Astrocyte (in vitro differentiated cells and primary cell): ENCODE data around the gene HSPA14. TPM values are rescaled to one million over a fixed set of nuclear protein-coding genes. Genes with fewer than 3 reads are reported as not detected.

Source experiments
- DNase-seq: peaks from one replicate; pipeline ENCODE4 v3.0.0-alpha.2; 2010; ENCODE audit warnings: low read depth
- FAIRE-seq: peaks from 2 replicates; lab custom pipeline; 2011; peaks lifted over from hg19 to GRCh38; lab: Jason Lieb, UNC
- H2AFZ ChIP-seq: 2 replicates; pipeline ENCODE4 v1.6.0; 2012; ENCODE audit warnings: low read depth, low read length, inconsistent platforms
- H3K27ac ChIP-seq: 2 replicates; pipeline ENCODE4 v1.5.1; 2011; ENCODE audit warnings: low read depth, low read length, inconsistent platforms
- H3K27me3 ChIP-seq: 2 replicates; pipeline ENCODE4 v1.6.0; 2011; ENCODE audit warnings: low read length, inconsistent platforms; ENCODE audit not compliant: insufficient read depth
- H3K36me3 ChIP-seq: 2 replicates; pipeline ENCODE4 v1.5.1; 2011; ENCODE audit warnings: low read length, inconsistent platforms; ENCODE audit not compliant: insufficient read depth
- H3K4me1 ChIP-seq: 2 replicates; pipeline ENCODE4 v1.5.1; 2011; ENCODE audit warnings: low read length, inconsistent platforms; ENCODE audit not compliant: insufficient read depth
- H3K4me2 ChIP-seq: 2 replicates; pipeline ENCODE4 v1.6.0; 2012; ENCODE audit warnings: low read length, inconsistent platforms
- H3K4me3 ChIP-seq: 2 replicates; pipeline ENCODE4 v1.5.1; 2011; ENCODE audit warnings: low read depth, mild to moderate bottlenecking, low read length, inconsistent platforms; ENCODE audit not compliant: insufficient read depth
- H3K79me2 ChIP-seq: 2 replicates; pipeline ENCODE4 v1.6.0; 2012; ENCODE audit warnings: mild to moderate bottlenecking, low read length, inconsistent platforms; ENCODE audit not compliant: insufficient read depth
- H3K9ac ChIP-seq: 2 replicates; pipeline ENCODE4 v1.6.0; 2012; ENCODE audit warnings: mild to moderate bottlenecking, low read length, inconsistent platforms
- H3K9me3 ChIP-seq: 2 replicates; pipeline ENCODE4 v1.5.1; 2012; ENCODE audit warnings: low read depth, mild to moderate bottlenecking, low read length, inconsistent platforms; ENCODE audit not compliant: insufficient read depth
- H4K20me1 ChIP-seq: 2 replicates; pipeline ENCODE4 v1.6.0; 2012; ENCODE audit warnings: low read length, inconsistent platforms; ENCODE audit not compliant: insufficient read depth
- H3K27ac Mint-ChIP-seq: one replicate; pipeline ENCODE4 v1.8.0; 2021; ENCODE audit warnings: mild to moderate bottlenecking, mixed read lengths; ENCODE audit not compliant: unreplicated experiment
- H3K27me3 Mint-ChIP-seq: one replicate; pipeline ENCODE4 v1.8.0; 2021; ENCODE audit warnings: low read depth, mixed read lengths; ENCODE audit not compliant: unreplicated experiment
- H3K36me3 Mint-ChIP-seq: one replicate; pipeline ENCODE4 v1.8.0; 2021; ENCODE audit warnings: low read depth, mixed read lengths; ENCODE audit not compliant: unreplicated experiment
- H3K4me1 Mint-ChIP-seq: one replicate; pipeline ENCODE4 v1.8.0; 2021; ENCODE audit warnings: low read depth, mixed read lengths; ENCODE audit not compliant: unreplicated experiment
- H3K4me3 Mint-ChIP-seq: one replicate; pipeline ENCODE4 v1.8.0; 2021; ENCODE audit warnings: mild to moderate bottlenecking, moderate library complexity, mixed read lengths; ENCODE audit not compliant: unreplicated experiment
- H3K9me3 Mint-ChIP-seq: one replicate; pipeline ENCODE4 v1.8.0; 2021; ENCODE audit warnings: mild to moderate bottlenecking, mixed read lengths; ENCODE audit not compliant: unreplicated experiment
- EZH2 ChIP-seq: IDR thresholded peaks from 2 replicates; pipeline ENCODE4 v1.6.1; 2012; ENCODE audit warnings: mild to moderate bottlenecking, low read length, inconsistent platforms; ENCODE audit not compliant: insufficient read depth
- total RNA-seq: library from RNA; stranded (reverse); gene quantifications from 2 replicates; pipeline ENCODE4 v1.2.1, GENCODE V29; 2021
- TF ChIP-seq, protein P1 (sequence below): IDR thresholded peaks from 2 replicates; pipeline ENCODE4 v1.5.1; 2011; ENCODE audit warnings: low read depth, mild to moderate bottlenecking, inconsistent platforms, low read length, moderate library complexity; ENCODE audit not compliant: insufficient read depth

The HSPA14 gene
- total RNA-seq, 1 donor from 2014 or later = 12.8 TPM

DNA sequence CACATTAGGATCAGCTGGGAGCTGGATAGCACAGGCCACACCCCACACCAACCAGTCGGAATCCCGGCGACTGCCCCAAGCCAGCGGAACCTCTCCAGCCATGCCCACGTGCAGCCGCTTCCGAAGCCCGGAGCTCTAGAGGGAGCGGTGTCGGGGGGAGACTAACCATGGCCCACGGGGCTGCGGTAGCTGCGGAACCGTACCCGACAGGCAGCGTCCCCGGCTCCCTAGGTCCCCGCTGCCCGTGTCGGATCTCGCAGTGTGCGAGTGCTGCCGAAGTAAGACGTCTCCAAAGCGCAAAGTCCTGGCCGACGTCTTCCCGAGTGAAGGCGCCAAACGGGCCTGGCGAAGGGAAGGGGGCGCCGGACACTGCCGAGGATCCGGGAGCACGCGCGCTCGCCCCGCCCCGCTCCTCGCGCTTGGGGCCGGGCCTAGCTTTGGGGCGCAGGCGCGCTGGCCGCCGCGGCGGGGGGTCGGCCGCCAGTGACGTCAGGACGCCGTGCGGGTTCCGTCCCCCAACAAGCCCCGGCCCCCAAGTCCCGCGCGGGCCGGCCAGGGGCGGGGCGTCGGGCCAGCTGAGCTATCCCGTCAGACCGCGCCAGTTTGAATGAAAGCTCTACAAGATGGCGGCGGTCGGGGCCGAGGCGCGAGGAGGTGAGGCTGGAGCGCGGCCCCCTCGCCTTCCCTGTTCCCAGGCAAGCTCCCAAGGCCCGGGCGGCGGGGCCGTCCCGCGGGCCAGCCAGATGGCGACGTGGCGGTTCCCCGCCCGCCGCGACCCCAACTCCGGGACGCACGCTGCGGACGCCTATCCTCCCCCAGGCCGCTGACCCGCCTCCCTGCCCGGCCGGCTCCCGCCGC, 40.4 kb downstream of the HSPA14 start, which contains the start of gene SUV39H2:
Gene SUV39H2 (plus strand): TSS at position 601 of the 858 bp plus-strand sequence. CDS start 23 bp downstream, at position 624.
- peaks cover 14% of the 10 kb centered on the region for H3K4me1 Mint-ChIP-seq
- H3K79me2 ChIP-seq = peaks cover 65% of the 10 kb centered on the region

GRCh38 chr10:14879124-14879927, 41.2 kb downstream of the HSPA14 start:
- Mint-ChIP-seq H3K4me1 (peaks cover 12% of the 10 kb centered on the region), H3K4me3 (peak overlapping the region; percentile 96), H3K36me3 (no peaks in the 10 kb centered on the region), H3K27ac (peak overlapping the region; percentile 84), H3K27me3 (no peaks in the 10 kb centered on the region), H3K9me3 (no peaks in the 10 kb centered on the region)
- Histone ChIP-seq H3K4me2 (peak overlapping the region; percentile 87), H4K20me1 (peaks cover 18% of the 10 kb centered on the region), H3K4me3 (peak overlapping the region; percentile 81), H2AFZ (peak overlapping the region; percentile 81), H3K9me3 (no peaks in the 10 kb centered on the region), H3K27ac (peak overlapping the region; percentile 77), H3K4me1 (peaks cover 18% of the 10 kb centered on the region), H3K79me2 (peaks cover 73% of the 10 kb centered on the region), H3K9ac (peak overlapping the region; percentile 93), H3K27me3 (no peaks in the 10 kb centered on the region), H3K36me3 (no peaks in the 10 kb centered on the region)
- DNase-seq (peak; percentile 5), FAIRE-seq (no peak)
- TF ChIP-seq, protein P1, sequence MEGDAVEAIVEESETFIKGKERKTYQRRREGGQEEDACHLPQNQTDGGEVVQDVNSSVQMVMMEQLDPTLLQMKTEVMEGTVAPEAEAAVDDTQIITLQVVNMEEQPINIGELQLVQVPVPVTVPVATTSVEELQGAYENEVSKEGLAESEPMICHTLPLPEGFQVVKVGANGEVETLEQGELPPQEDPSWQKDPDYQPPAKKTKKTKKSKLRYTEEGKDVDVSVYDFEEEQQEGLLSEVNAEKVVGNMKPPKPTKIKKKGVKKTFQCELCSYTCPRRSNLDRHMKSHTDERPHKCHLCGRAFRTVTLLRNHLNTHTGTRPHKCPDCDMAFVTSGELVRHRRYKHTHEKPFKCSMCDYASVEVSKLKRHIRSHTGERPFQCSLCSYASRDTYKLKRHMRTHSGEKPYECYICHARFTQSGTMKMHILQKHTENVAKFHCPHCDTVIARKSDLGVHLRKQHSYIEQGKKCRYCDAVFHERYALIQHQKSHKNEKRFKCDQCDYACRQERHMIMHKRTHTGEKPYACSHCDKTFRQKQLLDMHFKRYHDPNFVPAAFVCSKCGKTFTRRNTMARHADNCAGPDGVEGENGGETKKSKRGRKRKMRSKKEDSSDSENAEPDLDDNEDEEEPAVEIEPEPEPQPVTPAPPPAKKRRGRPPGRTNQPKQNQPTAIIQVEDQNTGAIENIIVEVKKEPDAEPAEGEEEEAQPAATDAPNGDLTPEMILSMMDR = no peak
- no peak for TF ChIP-seq EZH2

More for the DNA sequence above, 40.4 kb downstream of the HSPA14 start, which contains the start of gene SUV39H2:
- Histone ChIP-seq H3K9me3 (no peaks in the 10 kb centered on the region), H3K27me3 (no peaks in the 10 kb centered on the region), H2AFZ (peak within 1 kb of the TSS; percentile 92), H3K4me2 (peak within 1 kb of the TSS; percentile 90), H4K20me1 (peaks cover 17% of the 10 kb centered on the region), H3K27ac (peak within 1 kb of the TSS; percentile 95), H3K4me3 (peak within 1 kb of the TSS; percentile 81), H3K36me3 (no peaks in the 10 kb centered on the region), H3K4me1 (peaks cover 20% of the 10 kb centered on the region), H3K9ac (peak within 1 kb of the TSS; percentile 93)
- H3K4me3 Mint-ChIP-seq = peak within 1 kb of the TSS; percentile 96
- TF ChIP-seq, protein P1 = no peak
- no peak for TF ChIP-seq EZH2
- H3K36me3 Mint-ChIP-seq = no peaks in the 10 kb centered on the region
- no peaks in the 10 kb centered on the region for H3K9me3 Mint-ChIP-seq
- FAIRE-seq (no peak), DNase-seq (peak; percentile 78)
- peak within 1 kb of the TSS; percentile 90 for H3K27ac Mint-ChIP-seq
- H3K27me3 Mint-ChIP-seq = no peaks in the 10 kb centered on the region
